Smooth muscle cell (in vitro differentiated cells): ENCODE data around the gene ASPM. TPM values are rescaled to one million over a fixed set of nuclear protein-coding genes. Genes with fewer than 3 reads are reported as not detected.

Source experiments
- DNase-seq: peaks from one replicate; lab custom pipeline; 2025; ENCODE audit not compliant: unreplicated experiment; lab: John Stamatoyannopoulos, UW
- H2AFZ ChIP-seq: fragments of 200-600 bp; sonication (generic); 2 replicates; pipeline ENCODE4 v1.6.0; 2016; ENCODE audit warnings: antibody characterized with exemption, low read depth, mild to moderate bottlenecking
- H3F3A ChIP-seq: fragments of 200-600 bp; sonication (generic); 2 replicates; pipeline ENCODE4 v1.6.0; 2017; ENCODE audit warnings: antibody characterized with exemption, low read depth
- H3K27ac ChIP-seq: fragments of 200-600 bp; sonication (generic); 2 replicates; pipeline ENCODE4 v1.5.1; 2016; ENCODE audit warnings: low read depth, mild to moderate bottlenecking
- H3K27me3 ChIP-seq: fragments of 200-600 bp; sonication (generic); 2 replicates; pipeline ENCODE4 v1.6.1; 2016; ENCODE audit warnings: low read depth, mild to moderate bottlenecking
- H3K36me3 ChIP-seq: fragments of 200-600 bp; sonication (generic); 2 replicates; pipeline ENCODE4 v1.5.1; 2016; ENCODE audit warnings: low read depth
- H3K4me1 ChIP-seq: fragments of 200-600 bp; sonication (generic); 2 replicates; pipeline ENCODE4 v1.5.1; 2016; ENCODE audit warnings: low read depth
- H3K4me2 ChIP-seq: fragments of 200-600 bp; sonication (generic); 2 replicates; pipeline ENCODE4 v1.6.0; 2016; ENCODE audit warnings: mild to moderate bottlenecking
- H3K4me3 ChIP-seq: fragments of 200-600 bp; sonication (generic); 2 replicates; pipeline ENCODE4 v1.5.1; 2016; ENCODE audit warnings: mild to moderate bottlenecking
- H3K79me2 ChIP-seq: fragments of 200-600 bp; sonication (generic); 2 replicates; pipeline ENCODE4 v1.6.0; 2016; ENCODE audit warnings: low read depth, mild to moderate bottlenecking
- H3K9ac ChIP-seq: fragments of 200-600 bp; sonication (generic); 2 replicates; pipeline ENCODE4 v1.6.0; 2016; ENCODE audit warnings: low read depth
- H3K9me3 ChIP-seq: fragments of 200-600 bp; sonication (generic); replicated peaks from 2 replicates; pipeline ENCODE4 v1.5.1; 2016; ENCODE audit warnings: low read depth
- H4K20me1 ChIP-seq: fragments of 200-600 bp; sonication (generic); 2 replicates; pipeline ENCODE4 v1.6.0; 2016; ENCODE audit warnings: low read depth
- WGBS: methylation state at CpG from one replicate; pipeline ENCODE4 v1.1.7; 2016; ENCODE audit warnings: low lambda C conversion rate; 5-methylcytosine and 5-hydroxymethylcytosine counted together
- polyA plus RNA-seq: library from polyadenylated mRNA; unstranded; fragments of >200 nt; fragmentation: Nextera tagmentation; extraction: Ambion mirVana; gene quantifications from 2 replicates; pipeline ENCODE4 v1.2.1, GENCODE V29; 2016
- total RNA-seq: library from RNA; depleted of rRNA; stranded (reverse); fragments of >200 nt; gene quantifications from 2 replicates; pipeline ENCODE4 v1.2.3, GENCODE V29; 2014
- TF ChIP-seq, protein P1 (sequence below): fragments of 200-600 bp; sonication (generic); IDR thresholded peaks from 2 replicates; pipeline ENCODE4 v1.5.1; 2017; ENCODE audit warnings: borderline replicate concordance, mild to moderate bottlenecking, antibody characterized with exemption; ENCODE audit not compliant: insufficient read depth, poor library complexity, severe bottlenecking

ASPM gene
- total and polyA plus RNA-seq, 2 experiments from 2014 or later, result 1.7 to 8.8 TPM

DNA sequence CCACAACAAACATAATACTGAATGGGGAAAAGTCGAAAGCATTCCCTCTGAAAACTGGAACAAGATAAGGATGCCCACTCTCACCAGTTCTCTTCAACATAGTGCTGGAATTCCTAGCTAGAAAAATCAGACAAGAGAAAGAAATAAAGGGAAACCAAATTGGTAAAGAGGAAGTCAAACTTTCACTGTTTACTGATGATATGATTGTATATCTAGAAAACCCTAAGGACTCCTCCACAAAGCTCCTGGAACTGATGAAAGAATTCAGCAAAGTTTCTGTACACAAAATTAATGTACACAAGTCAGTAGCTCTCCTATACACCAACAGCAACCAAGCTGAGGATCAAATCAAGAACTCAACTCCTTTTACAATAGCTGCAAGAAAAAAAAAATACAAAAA is 72.5 kb downstream of the ASPM start:
- TF ChIP-seq, protein P1, sequence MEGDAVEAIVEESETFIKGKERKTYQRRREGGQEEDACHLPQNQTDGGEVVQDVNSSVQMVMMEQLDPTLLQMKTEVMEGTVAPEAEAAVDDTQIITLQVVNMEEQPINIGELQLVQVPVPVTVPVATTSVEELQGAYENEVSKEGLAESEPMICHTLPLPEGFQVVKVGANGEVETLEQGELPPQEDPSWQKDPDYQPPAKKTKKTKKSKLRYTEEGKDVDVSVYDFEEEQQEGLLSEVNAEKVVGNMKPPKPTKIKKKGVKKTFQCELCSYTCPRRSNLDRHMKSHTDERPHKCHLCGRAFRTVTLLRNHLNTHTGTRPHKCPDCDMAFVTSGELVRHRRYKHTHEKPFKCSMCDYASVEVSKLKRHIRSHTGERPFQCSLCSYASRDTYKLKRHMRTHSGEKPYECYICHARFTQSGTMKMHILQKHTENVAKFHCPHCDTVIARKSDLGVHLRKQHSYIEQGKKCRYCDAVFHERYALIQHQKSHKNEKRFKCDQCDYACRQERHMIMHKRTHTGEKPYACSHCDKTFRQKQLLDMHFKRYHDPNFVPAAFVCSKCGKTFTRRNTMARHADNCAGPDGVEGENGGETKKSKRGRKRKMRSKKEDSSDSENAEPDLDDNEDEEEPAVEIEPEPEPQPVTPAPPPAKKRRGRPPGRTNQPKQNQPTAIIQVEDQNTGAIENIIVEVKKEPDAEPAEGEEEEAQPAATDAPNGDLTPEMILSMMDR, result no peak
- WGBS, result 94% methylated on average over 1 of the region's 1 CpG
- no peak overlapping the region for H3K4me3 ChIP-seq
- no peak overlapping the region for H2AFZ ChIP-seq
- H3K4me2 ChIP-seq, result no peak overlapping the region
- H3K27ac ChIP-seq, result no peak overlapping the region
- H3K9ac ChIP-seq, result no peak overlapping the region
- DNase-seq, result no peak
- H3K79me2 ChIP-seq, result no peaks in the 10 kb centered on the region
- no peaks in the 10 kb centered on the region for H3K36me3 ChIP-seq
- no peaks in the 10 kb centered on the region for H3F3A ChIP-seq
- no peaks in the 10 kb centered on the region for H3K27me3 ChIP-seq
- no peaks in the 10 kb centered on the region for H4K20me1 ChIP-seq
- H3K9me3 ChIP-seq, result no peaks in the 10 kb centered on the region
- no peaks in the 10 kb centered on the region for H3K4me1 ChIP-seq

DNA sequence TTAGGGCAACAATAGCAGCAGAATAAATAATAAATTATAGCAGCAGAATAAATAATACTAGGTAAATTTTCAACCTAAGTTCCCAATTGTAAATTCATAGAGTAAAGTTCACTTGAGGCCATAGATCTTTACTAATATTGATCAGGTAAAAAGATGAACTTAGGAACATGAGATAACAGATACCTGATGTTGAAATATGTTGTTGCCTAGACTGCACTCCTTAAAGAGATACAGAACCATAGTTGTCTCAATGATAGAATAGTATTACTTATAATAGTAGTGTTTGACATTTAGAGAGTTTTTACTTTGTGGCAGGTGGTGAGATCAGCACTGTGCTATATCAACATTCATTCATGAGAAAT is 79.0 kb downstream of the ASPM start:
- Histone ChIP-seq H3K27ac (no peak overlapping the region), H3F3A (no peaks in the 10 kb centered on the region), H3K4me3 (no peak overlapping the region), H4K20me1 (no peaks in the 10 kb centered on the region), H3K79me2 (no peaks in the 10 kb centered on the region), H3K36me3 (no peaks in the 10 kb centered on the region), H3K9me3 (no peaks in the 10 kb centered on the region), H2AFZ (no peak overlapping the region), H3K9ac (no peak overlapping the region), H3K27me3 (no peaks in the 10 kb centered on the region), H3K4me1 (no peaks in the 10 kb centered on the region), H3K4me2 (no peak overlapping the region)
- no peak for DNase-seq
- TF ChIP-seq, protein P1, result no peak

DNA sequence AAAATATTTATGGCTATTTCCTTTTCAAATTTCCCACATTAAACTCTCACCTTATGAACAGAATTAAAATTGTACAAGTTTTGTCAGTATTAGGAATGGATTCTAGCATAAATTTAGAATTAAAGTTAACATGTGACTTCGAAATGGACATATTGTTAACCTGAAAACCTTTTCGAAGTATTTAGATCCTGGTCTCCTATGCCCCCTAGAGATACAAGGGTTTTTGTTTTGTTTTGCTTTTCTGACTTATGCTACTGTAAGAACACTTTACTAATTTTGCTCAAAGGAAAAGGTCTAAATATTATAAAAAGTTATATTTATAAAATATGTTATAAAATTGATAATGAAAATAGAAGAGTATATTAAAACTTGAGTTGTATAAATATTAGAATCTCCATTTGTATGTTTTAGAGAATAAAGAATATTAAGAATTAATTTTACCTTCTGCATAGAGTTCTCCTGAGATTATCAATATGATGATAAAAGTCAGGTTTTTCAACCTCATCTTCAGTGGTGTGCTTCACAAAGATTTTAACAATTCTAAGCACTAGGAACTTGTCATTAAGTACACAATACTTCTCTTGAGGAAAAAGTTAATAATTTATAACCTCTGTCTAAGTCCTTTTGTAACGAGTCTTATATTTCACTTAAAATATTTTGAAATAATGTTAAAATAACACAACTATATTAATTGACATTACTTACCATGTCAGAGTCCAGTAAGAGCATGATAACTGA is 79.6 kb downstream of the ASPM start, which contains the start of gene F13B:
Gene F13B, minus strand, starts transcription at position 542 of the 738 bp plus-strand sequence. Its CDS starts 37 bp downstream, at position 505.
- Histone ChIP-seq H3K9ac (no peak within 1 kb of the TSS), H3K4me3 (no peak within 1 kb of the TSS), H3K9me3 (no peaks in the 10 kb centered on the region), H3F3A (no peaks in the 10 kb centered on the region), H3K4me2 (no peak within 1 kb of the TSS), H3K4me1 (no peaks in the 10 kb centered on the region), H3K27me3 (no peaks in the 10 kb centered on the region), H3K27ac (no peak within 1 kb of the TSS), H3K36me3 (no peaks in the 10 kb centered on the region), H2AFZ (no peak within 1 kb of the TSS), H3K79me2 (no peaks in the 10 kb centered on the region), H4K20me1 (no peaks in the 10 kb centered on the region)
- 94% methylated on average over 3 of the region's 3 CpGs for WGBS
- TF ChIP-seq, protein P1, result no peak
- no peak for DNase-seq

DNA sequence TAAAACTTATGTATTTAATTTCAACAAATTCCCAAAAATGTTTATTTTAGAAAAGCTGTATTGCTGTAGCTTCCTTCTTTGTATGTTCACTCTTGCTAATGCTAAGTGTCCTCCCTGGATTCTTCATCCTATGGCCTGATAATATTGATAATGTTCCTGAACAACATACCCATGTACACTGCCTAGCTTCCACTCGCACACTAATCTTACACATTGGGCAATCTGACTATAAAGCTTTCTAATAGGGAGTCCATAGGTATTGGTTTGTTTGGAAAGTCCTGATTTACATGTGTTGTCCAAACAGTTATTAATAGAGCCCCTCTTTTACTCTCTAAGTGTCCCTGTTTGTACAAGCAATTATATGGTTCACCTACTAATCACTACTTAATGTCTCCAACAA is 80.2 kb downstream of the ASPM start:
- no peak for DNase-seq
- 97% methylated on average over 1 of the region's 1 CpG for WGBS

More for the DNA sequence above, 80.2 kb downstream of the ASPM start:
- TF ChIP-seq, protein P1, result no peak
- H2AFZ ChIP-seq, result no peak overlapping the region
- H3K27ac ChIP-seq, result no peak overlapping the region
- H3K4me1 ChIP-seq, result no peaks in the 10 kb centered on the region
- no peak overlapping the region for H3K4me2 ChIP-seq
- H3K9me3 ChIP-seq, result no peaks in the 10 kb centered on the region
- H3K36me3 ChIP-seq, result no peaks in the 10 kb centered on the region
- no peaks in the 10 kb centered on the region for H4K20me1 ChIP-seq
- no peaks in the 10 kb centered on the region for H3K79me2 ChIP-seq
- H3K9ac ChIP-seq, result no peak overlapping the region
- no peaks in the 10 kb centered on the region for H3K27me3 ChIP-seq
- H3F3A ChIP-seq, result no peaks in the 10 kb centered on the region
- no peak overlapping the region for H3K4me3 ChIP-seq
